GM21619 (cell line): Measurements from ENCODE around the gene BCL11B.

Source experiments
- ATAC-seq: cut with Tn5 transposase; IDR thresholded peaks from one replicate; pipeline ENCODE4 v1.9.1; 2021; ENCODE audit not compliant: unreplicated experiment

Gene BCL11B

GRCh38 chr14:99168330-99168729, 103.7 kb downstream of the BCL11B start:
- no peak for ATAC-seq

- no peak for ATAC-seq
Observed at GRCh38 chr14:99166506-99166905, 105.5 kb downstream of the BCL11B start.

GRCh38 chr14:99164712-99165111, 107.3 kb downstream of the BCL11B start:
- ATAC-seq: no peak

- ATAC-seq: no peak
Observed at GRCh38 chr14:99163446-99163845, 108.6 kb downstream of the BCL11B start.

GRCh38 chr14:99159341-99160340, 112.4 kb downstream of the BCL11B start:
- ATAC-seq: no peak

GRCh38 chr14:99158646-99159165, 113.3 kb downstream of the BCL11B start:
- ATAC-seq: no peak

- ATAC-seq: no peak
Observed at GRCh38 chr14:99158150-99158549, 113.8 kb downstream of the BCL11B start.

GRCh38 chr14:99157676-99158075, 114.3 kb downstream of the BCL11B start:
- no peak for ATAC-seq

- no peak for ATAC-seq
Observed at GRCh38 chr14:99157246-99157645, 114.8 kb downstream of the BCL11B start.

GRCh38 chr14:99156814-99157213, 115.2 kb downstream of the BCL11B start:
- no peak for ATAC-seq

GRCh38 chr14:99156090-99156425, 115.9 kb downstream of the BCL11B start:
- ATAC-seq: no peak

GRCh38 chr14:99155173-99156089, 116.6 kb downstream of the BCL11B start:
- no peak for ATAC-seq

- ATAC-seq: no peak
Observed at GRCh38 chr14:99150236-99150635, 121.8 kb downstream of the BCL11B start.

- no peak for ATAC-seq
Observed at GRCh38 chr14:99148861-99149610, 123.0 kb downstream of the BCL11B start.

- ATAC-seq: no peak
Observed at GRCh38 chr14:99148131-99148530, 123.9 kb downstream of the BCL11B start.

GRCh38 chr14:99147366-99147740, 124.6 kb downstream of the BCL11B start:
- ATAC-seq: no peak

GRCh38 chr14:99146616-99147365, 125.2 kb downstream of the BCL11B start:
- ATAC-seq: no peak

- ATAC-seq: no peak
Observed at GRCh38 chr14:99145307-99145706, 126.7 kb downstream of the BCL11B start.

- no peak for ATAC-seq
Observed at GRCh38 chr14:99143793-99144192, 128.2 kb downstream of the BCL11B start.

- no peak for ATAC-seq
Observed at GRCh38 chr14:99143126-99143525, 128.9 kb downstream of the BCL11B start.
